GM18519 (cell line): ENCODE results near the gene KCNQ1.

ENCODE experiments used
- ATAC-seq: cut with Tn5 transposase; IDR thresholded peaks from one replicate; pipeline ENCODE4 v1.9.1; 2021; ENCODE audit warnings: mild to moderate bottlenecking, moderate library complexity; ENCODE audit not compliant: unreplicated experiment, low FRiP score

The KCNQ1 gene

GRCh38 chr11:2878782-2879181, 434.0 kb downstream of the KCNQ1 start:
- ATAC-seq: no peak

GRCh38 chr11:2880646-2881045, 435.8 kb downstream of the KCNQ1 start:
- no peak for ATAC-seq

GRCh38 chr11:2881076-2881980, 436.5 kb downstream of the KCNQ1 start:
- ATAC-seq: no peak

- no peak for ATAC-seq
Measured at GRCh38 chr11:2881981-2882375, 437.2 kb downstream of the KCNQ1 start.

GRCh38 chr11:2882396-2883110, 437.7 kb downstream of the KCNQ1 start:
- ATAC-seq: no peak

GRCh38 chr11:2883640-2883978, 438.8 kb downstream of the KCNQ1 start:
- no peak for ATAC-seq

GRCh38 chr11:2883979-2884815, 439.4 kb downstream of the KCNQ1 start:
- ATAC-seq: no peak

GRCh38 chr11:2885017-2885677, 440.3 kb downstream of the KCNQ1 start:
- ATAC-seq: no peak

GRCh38 chr11:2885678-2886081, 440.9 kb downstream of the KCNQ1 start, which contains the start of gene CDKN1C:
CDKN1C (minus strand) TSS chr11:2885775; CDS start chr11:2885456, 319 bp downstream.
- peak; percentile 58 for ATAC-seq

GRCh38 chr11:2886191-2886894, 441.5 kb downstream of the KCNQ1 start:
- ATAC-seq: no peak

GRCh38 chr11:2886936-2887335, 442.1 kb downstream of the KCNQ1 start:
- ATAC-seq: no peak

- no peak for ATAC-seq
Measured at GRCh38 chr11:2887515-2888195, 442.8 kb downstream of the KCNQ1 start.

GRCh38 chr11:2888266-2888968, 443.6 kb downstream of the KCNQ1 start:
- ATAC-seq: no peak

- no peak for ATAC-seq
Measured at GRCh38 chr11:2889362-2890273, 444.8 kb downstream of the KCNQ1 start.

GRCh38 chr11:2890466-2891294, 445.9 kb downstream of the KCNQ1 start:
- no peak for ATAC-seq

GRCh38 chr11:2891326-2892214, 446.8 kb downstream of the KCNQ1 start:
- ATAC-seq: no peak
